NCI-H524 treated with DMSO at 0.1 percent for 48 hours (cell line): ENCODE data around the gene FYB2.

ENCODE experiments used
- DNase-seq: peaks from one replicate; lab custom pipeline; 2025; lab: John Stamatoyannopoulos, UW

The FYB2 gene

DNA sequence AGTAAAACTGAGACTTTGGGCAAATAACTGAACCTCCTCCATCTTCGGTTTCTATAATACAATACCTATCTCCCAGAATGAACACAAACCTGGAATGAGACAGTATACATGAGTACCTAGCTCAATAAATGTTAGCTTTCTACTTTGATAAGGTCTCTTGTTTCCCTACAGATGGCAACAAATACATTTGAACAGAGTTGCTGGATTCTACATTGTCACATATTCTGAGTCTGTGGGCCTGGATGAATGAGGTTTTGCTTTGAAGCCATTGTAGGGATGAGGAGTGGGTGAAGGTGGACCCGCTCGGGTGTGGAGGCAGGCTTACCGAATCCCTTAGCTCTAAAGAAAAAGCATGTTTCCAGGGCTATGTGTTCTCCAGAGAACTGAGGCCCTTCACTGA lies 13.9 kb upstream of the FYB2 start:
- DNase-seq: no peak

DNA sequence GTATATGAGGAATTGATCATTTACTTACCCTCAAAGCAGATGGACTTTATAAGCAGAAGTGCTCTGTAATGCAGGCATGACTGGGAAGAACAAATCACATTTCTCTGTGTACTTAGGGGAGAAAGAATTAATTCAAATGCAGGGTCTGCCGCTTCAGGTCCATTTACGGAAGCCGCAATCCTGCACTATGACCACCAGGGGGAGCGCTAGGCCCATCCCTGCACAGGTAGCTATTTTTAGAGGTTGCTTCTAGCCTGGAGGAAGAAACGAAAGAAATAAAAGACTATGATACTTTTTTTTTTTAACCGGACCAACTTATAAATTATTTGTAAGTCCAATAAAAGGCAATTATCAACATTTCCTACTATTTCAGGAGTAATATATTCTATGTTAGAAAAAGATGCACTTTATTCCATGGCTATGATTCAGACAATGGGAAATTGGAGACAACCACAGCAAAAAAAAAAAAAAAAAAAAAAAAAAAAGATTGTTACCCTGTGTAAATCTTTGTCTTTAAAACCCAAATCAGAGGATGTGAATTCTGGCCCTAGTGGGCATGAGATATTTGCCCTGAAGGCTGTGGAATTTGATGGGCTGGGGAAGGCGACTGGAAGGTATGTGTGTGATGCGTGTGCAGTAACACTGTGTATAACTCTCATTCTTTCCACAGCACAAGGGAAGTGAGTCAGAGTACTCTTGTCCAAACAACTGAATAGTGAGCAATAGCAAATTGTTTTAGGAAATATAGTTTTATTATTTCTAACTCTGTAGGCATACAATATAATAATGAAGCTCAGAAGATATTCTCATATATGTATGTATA lies 12.9 kb upstream of the FYB2 start:
- DNase-seq: no peak

DNA sequence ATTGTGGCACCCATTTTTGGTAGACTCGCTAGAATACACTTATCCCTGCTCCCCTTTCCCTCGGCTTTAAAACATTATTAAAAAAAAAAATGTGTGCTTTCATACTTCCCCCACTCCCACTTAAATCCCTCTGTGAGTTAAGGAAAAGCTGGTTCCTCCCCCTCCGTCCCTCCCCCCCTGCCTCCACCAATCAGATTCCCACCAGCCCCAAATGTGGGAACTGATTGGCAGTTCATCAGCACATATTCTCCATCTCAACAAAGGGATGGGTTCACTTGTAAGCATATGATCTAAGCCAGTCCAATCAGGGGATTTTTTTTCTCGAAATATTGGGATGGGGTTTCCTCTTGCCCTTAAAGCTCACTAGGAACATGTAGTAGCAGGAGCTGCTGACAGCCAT lies 10.8 kb upstream of the FYB2 start:
- no peak for DNase-seq

DNA sequence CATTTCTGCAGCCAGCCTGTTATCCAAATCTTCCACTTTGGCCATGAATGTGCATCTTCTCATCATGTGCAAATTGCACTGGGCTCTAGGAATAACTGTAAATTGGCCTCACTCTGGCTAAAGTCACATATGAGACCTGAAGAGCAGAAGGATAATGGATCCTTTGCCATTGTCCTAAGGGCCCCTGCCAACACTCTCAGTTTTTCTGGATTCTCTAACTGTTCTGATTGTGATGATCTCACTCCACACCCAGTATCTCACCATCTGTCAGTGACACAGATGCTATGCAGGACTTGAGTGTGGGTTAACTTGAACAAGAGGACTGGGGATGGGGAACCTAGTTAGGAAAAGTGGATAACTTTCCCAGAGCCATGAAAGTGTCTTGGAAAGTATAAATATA lies 8.5 kb upstream of the FYB2 start:
- DNase-seq: no peak

DNA sequence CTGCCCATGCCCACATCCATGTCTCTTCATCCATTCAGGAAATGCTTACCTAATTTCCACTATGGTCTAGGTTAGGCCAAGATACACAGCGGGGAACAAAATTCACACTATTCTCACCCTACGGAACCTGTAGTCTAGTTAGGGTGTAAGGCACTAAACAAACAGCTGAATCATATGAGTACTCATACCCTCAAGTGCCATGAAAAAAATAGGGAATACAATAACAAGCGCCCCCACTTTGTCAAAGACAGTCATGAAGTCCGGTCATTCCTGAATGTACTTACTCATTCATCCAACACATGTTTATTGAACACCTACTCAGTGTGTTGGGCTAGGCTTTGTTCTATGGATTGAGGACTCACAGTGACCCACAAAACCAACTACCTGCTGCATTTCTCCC lies 6.2 kb upstream of the FYB2 start:
- DNase-seq: no peak

DNA sequence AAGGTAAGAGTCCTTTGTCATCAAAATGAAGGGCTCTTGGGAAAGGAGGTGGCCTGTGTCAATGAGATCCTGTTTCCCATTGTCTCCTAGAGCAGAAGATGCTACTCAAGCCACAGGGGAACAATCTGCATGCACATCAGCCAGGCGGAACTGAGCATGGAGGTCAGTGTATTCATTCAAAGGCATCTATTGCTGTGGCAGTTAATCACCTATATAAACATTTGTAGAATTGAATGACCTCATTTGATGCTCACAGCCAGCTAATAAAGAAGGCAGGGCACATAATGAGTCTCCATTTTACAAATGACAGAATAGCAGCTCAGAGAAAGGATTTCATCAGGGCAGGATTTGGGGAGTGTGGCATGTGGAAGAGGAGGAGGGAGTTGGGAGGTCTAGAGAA lies 5.7 kb upstream of the FYB2 start:
- no peak for DNase-seq

DNA sequence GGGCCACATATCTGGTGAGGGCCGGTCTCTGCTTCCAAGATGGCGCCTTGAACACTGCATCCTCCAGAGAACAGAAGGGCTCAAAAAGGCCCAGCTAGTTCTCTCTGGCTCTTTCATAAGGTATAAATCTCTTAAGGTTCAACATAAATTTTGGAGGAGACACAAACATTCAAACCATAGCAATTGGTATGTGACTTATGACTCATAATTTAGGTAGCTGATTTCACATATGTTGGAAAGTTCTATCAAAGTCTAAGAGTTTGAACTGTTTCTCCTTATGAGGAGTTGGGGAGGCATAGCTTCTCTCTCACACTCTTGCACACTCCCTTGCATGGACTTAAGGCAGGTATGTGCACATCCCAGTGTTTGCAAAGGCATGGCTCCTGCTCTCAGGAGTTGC lies 5.1 kb upstream of the FYB2 start:
- no peak for DNase-seq

DNA sequence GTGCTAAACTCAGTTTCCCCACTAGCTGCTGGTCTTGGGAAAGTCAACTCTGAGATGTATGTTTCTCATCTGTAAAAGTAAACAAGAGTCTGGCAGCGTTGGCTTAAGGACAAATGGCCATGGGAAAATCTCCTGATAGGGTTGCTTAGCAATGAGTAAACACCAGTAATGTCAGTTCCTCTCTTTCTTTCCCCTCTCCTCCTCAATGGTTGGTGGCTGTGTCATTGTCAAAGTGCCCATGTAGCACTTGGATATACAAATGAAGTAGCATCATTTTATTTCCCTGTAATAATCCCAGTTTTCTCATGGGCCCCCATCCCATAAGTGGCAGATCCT lies 2.2 kb upstream of the FYB2 start:
- DNase-seq: no peak

DNA sequence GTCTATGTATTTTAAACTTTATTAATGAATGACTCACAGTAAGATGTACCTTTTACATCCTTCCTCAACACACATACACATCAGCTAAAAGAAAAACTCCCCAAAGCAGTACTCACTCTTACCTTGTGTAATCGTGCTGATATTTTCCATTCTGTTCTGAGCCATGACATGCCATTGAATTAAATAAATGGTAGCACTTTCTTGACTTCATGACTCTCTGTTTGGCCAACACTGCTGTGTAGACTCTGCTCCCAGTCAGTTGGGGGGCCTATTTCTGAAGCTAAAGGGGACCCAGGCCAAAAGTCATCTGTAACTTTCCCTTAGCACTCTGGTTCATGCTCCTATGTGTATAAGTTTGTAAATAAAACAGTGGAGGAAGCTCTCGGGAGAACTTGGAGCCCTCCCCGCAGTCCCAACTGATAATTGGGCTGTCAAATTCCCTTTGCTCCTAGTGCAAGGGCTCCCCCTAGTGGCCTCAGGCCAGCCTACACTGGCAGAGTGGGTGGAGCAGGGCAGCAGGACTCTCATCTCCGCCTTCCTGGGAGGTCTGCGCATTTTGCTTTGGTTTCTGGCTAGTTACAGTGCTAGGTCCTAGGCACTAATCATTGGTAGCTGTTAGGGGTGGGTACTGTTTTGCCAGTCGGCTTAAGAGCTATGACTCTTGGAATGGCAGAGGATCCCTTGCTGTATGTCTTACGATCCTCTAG lies 1.7 kb upstream of the FYB2 start:
- DNase-seq: no peak

DNA sequence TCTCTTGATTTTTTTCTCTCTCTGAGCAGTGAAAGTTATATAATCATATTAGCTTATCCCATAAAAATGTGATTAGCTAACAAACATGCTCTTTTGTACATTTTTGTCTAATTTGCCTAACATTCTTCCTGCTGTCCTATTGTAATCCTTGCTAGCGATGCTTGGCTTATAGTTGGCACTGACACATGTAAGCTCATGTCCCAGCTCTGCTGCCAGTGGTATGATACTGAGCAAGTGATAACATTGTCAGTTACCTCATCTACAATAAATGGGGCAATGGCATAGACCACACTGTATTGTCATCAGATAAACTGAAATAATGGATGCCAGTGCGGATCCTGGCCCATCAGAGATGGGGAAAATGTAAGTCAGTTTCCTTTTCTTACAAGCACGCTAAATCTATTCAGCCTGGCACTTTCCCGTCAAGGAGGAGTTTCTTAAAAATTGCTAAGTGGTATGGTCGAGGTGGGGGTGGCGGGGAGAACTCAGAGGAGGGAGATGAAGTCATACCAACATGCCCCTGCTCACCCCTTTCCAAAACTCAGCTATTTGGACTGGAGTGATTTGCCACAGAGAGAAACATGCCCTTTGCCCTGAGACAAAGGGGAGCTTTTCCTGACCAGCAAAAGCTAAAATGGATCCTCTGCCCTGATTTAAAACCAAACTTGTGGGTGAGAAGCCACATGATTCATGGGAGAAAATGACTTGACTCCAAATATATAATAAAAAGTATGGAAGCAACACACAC lies 1.3 kb downstream of the FYB2 start:
- DNase-seq: no peak

DNA sequence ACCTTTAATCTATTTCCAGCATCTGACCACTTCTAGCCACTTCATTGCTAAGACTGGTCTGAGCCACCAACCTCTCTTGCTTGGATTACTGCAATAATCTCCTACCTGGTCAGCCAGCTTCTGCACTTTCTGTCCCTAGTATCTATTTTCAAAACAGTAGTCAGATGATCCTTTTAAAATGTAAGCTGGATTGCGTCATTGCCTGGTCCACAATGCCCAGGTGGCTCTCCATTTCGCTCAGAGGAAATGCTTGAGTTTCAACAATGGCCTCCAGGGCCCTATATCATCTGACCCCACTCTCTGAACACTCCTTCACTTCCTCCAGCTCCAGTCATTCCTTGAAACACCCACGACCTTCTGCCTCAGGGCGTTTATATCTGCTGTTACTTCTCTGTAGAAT lies 2.3 kb downstream of the FYB2 start:
- no peak for DNase-seq

DNA sequence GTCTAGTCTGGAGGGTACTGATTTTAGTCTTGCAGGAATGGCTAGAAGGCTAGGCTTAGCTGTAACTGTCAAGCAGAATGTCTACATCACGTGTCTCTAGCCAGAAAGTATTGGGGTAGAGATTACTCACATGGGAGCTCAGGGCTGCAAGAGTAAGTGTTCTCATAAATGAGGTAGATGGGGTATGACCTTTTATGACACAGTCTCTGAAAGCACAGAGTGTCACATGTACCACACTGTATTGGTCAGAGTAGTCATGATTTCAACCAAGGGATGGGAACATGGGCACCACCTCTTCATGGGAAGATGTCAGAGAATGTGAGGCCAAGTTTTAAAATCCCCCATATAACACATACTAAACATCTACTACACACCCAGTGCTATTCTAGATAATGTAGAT lies 2.9 kb downstream of the FYB2 start:
- no peak for DNase-seq

DNA sequence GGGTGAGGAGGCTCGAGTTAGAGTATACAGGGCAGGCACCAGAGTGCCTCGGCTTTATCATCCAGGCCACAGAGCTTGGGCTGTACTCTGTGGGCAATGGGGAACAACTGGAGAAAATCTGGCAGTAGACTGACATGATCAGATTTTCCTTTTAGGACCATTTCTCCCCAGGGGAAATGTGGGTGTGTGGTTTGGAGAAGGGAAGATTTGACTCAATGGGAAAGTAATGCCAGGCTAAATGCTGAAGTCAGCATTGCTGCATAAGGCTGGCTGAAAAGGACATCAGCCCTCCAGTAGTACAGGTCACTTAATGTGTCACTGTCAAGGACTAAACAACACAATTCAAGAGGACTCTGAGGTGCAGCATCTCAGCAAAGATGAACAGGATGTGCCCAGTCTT lies 5.0 kb downstream of the FYB2 start:
- no peak for DNase-seq

DNA sequence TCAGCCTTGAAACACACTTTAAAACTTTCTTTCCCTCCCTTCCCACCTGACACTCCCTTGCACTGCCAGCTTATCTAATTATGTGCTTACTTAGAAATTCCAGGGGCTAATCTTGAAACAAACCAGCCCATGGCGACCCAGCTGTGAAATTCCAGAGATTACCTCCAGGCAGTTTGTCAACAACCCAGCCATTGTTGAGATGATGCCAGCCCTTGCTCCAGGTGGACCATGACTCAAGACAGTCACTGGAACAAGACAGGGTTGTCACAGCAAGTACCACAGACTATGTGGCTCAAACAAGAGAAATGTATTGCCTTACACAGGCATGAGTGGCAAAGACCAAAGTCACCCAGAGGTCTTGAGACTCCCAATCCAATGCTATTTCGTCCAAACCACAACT lies 7.9 kb downstream of the FYB2 start:
- DNase-seq: no peak

DNA sequence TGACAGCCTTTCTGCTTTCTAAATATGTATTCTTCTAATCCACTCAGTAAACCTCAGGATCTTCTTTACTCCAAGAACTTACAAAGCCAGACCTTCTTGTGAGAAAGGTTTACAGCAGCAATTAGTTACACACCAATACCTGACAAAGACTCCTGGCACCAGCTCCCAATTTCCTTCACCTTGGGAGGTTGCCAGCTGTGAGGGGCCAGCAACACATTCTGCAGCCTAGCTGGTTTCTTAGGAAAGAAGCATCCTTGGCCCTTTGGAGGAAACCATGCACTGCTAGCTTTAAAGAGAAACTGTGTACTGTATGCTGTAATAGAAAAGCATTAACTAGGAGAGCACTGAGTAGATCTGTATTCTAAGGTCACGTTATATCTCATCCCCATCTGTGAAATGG lies 10.8 kb downstream of the FYB2 start:
- DNase-seq: no peak

DNA sequence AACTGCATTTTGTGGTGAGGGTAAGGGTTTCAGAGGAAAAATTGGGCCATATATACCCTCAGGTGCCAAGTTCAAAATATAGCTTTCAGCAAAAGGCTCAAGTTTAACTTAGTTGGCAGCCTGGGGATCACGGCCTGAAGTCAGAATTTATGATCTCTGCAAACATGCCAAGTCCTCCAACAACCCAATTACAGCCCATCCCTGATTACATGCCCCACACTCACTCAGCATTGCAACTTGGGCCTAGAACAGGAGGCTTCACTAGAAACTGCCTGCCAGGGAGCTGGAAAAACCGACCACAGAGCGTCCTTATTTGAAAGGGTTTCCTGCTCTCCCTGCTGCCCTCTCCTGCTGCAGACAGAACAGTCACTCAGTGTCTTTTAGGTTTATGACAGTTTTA lies 12.4 kb downstream of the FYB2 start:
- DNase-seq: no peak

DNA sequence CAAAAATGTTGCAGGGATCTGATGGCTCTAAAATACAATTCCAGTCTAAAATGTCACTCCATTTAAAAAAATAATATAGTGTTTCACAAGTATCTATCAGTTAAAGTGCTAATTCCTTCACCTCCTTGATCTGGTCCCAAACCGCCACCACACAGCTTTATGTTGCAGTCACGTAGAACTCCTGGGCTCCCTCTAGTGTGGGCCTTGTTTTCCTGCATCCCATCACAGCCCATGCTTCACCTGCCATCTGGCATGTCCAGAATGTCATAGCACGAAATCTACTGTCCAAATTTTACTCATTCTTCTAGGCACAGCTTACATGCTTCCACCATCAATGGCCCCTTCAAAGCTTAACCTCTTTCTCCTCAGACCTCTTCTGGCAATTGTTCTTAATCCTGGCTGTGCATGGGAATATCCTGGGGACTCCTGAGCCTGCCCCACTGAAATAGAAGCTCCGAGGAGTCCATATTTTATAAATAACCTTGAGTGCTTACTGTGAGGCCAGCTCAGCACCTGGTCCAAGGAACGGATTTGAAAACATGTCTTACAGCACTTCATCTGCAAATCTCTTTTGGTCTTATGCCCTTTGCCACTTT lies 15.5 kb downstream of the FYB2 start:
- no peak for DNase-seq

DNA sequence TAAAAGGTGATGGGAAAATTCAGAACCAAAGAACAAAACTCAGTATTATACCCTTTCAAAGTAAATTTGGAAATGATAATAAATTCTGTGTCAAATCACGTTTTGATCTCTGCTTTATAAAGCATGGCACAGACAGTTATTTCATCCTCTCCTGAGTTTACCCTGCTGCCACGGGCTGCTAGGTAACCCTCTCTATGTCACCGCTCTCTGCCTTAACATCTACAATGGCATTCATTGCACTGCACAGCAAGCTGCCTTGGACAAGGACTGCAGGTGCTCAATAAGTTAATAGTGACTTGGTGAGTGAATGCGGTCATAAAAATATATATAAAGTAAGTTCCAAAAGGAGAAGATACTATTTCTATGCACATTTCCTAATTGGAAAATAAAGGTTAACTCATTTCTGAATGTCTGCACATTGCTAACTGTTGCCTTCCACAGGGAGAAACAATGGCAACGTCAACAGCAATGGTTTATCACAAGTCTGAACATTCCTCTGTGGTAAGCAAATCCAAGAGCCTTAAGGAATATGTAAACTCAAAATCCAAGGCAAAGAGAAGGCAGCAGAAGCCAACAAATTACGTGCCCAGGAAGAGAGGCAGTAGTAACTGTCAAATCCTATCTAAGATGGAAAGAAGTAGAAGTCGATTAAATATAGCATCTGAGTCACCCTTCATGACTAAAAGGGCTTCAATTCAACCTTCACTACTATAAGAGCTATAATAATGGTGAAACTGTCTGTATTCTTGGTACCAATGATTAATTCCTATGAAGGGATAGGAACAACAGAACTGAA lies 19.4 kb downstream of the FYB2 start:
- no peak for DNase-seq

DNA sequence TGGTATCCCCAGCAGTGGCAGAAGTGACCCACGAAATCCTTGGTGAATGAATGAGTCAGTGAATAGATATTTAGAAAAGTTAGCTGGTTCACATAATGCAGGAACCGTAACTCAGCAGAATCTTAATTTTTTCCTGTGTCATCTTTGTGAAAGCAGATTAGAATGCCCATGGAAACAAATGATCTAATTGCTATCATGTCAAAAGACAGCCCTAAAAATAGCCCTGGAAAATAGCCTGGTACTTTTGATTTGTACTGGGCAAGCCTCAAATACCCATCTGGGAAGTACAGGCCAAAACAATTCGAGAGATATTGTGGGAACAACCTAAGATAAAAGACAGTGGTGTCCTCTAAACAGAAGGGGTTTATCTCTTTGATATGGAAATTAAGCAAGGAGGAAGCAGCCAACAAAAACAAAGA lies 21.1 kb downstream of the FYB2 start:
- DNase-seq: no peak

DNA sequence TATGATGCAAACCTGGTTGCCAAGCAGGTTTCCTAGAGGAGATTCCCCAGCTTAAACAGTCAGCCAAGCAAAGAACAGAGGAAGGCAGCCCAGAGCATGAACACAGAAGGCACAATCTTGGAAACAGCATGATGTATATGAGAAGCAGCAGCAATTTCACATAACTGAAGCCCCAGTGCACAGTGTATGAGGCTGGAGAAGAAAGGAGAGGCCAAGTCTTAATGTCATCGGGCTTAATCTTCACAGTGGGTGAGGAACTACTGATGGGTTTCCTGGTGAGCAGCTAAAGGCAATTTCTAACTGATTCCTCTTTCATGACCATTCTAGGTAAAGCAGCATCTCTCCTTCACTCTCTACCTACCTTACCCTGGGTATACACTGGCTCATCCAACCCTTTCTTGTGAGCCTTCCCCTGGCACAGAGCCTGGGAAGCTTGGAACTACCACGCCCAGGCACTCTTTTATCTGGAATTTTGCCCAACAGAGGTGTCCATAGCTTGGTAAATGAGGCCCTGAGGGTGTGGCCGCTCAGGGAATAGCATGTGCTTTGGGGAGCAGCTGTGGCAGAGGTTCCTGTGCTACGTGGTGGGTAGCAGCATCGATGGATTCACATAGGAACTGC lies 22.0 kb downstream of the FYB2 start:
- no peak for DNase-seq

DNA sequence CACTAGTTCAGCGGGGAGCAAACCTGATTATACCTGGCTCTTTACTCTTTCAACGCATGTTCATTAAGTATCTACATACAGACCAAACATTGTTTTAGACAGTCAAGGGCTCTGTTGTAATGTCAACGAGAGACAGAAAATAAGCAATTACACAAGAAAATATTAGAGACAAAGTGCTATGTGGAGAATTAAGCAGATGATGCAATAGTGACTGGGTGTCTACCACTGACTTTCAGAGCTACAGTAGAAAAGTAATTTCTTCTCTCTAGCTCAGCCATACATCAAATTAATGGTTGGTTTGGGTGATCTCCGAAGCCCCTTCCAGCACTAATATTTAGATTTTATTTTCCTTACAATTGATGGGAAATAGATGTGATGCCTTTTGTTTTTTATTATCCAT lies 23.3 kb downstream of the FYB2 start:
- DNase-seq: no peak

DNA sequence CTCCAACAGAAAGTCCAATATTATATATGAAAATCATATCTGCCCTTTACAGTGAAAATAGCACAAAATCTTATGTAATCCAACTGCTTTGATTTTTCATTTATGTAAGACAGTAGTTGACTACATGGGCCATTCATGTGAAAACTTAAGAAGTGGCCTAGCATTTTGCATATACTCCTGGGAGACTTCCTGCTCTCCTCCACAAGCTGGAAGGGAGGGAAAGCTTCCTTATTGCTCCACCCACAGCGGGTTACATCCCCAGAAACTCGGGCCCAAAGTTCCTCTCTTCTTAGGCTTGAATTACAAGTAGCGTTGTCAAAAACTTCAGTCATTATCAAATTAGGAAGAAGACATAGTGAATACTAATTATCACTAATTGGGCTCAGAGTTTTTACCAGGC lies 29.2 kb downstream of the FYB2 start:
- DNase-seq: no peak
